ENCODE data around the gene CD79A.

The CD79A gene

DNA sequence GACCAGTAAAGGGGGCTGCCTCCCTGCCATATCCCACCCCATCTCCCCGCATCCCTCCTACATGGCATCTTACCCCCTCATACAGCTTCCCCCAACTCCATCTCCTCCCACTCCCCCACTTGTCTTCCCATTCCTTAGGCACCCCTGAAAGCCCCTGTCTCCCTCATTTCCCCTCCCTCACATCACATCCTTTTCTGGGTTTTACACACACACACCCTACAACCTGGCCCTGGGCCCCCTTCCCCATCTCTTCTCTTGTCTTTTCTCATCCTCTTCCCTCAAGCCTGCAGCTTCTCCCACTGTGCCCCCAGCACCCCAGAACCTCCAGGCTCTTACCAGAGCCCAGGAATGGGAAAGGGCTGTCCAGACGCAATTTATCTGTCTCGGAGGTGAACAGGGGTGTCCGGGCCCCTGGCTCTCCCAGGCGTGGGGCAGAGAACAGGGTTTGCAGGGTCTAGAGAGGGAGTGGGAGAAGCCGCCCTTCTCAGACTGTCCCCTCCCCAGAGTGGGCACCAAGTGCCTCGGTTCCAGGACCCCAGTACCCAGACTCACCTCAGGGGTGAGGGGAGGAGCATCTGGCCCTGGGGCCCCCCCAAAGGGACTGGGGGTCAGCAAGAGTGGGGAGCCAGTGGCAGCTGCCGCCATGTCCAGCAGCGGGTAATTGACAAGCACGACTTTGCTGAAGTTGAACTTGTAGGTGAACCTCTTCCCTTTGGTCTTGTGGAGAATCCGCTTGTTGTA, 31.8 kb downstream of the CD79A start:
- peaks cover 24% of the 10 kb centered on the region for H3K27me3 ChIP-seq (ENCODE audit: insufficient read depth, poor library complexity, severe bottlenecking)
- H3K27ac ChIP-seq (replicated peaks), result no peak overlapping the region
- TF ChIP-seq SPI1 (IDR thresholded peaks at IDR 0.05; ENCODE audit: borderline replicate concordance, low read depth) (no peak), REST (IDR thresholded peaks at IDR 0.05; ENCODE audit: insufficient replicate concordance, low read depth) (no peak), GABPA (IDR thresholded peaks at IDR 0.05; ENCODE audit: low read depth) (no peak), CTCF (IDR thresholded peaks at IDR 0.05; ENCODE audit: insufficient read depth, low read length) (no peak), POLR2AphosphoS5 (IDR thresholded peaks at IDR 0.05; ENCODE audit: low read depth) (no peak; the same call in 1 of the 2 replicates)
- DNase-seq (ENCODE audit: low read depth in 1 of 2, low spot score in 1 of 2), result no peak
- H3K4me3 ChIP-seq (replicated peaks; ENCODE audit: insufficient read depth, low read length), result no peak overlapping the region

GRCh38 chr19:41909706-41910105, 32.6 kb downstream of the CD79A start:
- H3K27me3 ChIP-seq (ENCODE audit: insufficient read depth, poor library complexity, severe bottlenecking), result peaks cover 29% of the 10 kb centered on the region

More at GRCh38 chr19:41909706-41910105, 32.6 kb downstream of the CD79A start:
- Histone ChIP-seq H3K4me3 (replicated peaks; ENCODE audit: insufficient read depth, low read length) (no peak overlapping the region), H3K27ac (replicated peaks) (no peak overlapping the region)
- no peak for DNase-seq (ENCODE audit: low read depth in 1 of 2, low spot score in 1 of 2)
- TF ChIP-seq REST (IDR thresholded peaks at IDR 0.05; ENCODE audit: insufficient replicate concordance, low read depth), result no peak
- no peak; the same call in 1 of the 2 replicates for TF ChIP-seq POLR2AphosphoS5 (IDR thresholded peaks at IDR 0.05; ENCODE audit: low read depth)
- no peak for TF ChIP-seq SPI1 (IDR thresholded peaks at IDR 0.05; ENCODE audit: borderline replicate concordance, low read depth)
- TF ChIP-seq GABPA (IDR thresholded peaks at IDR 0.05; ENCODE audit: low read depth), result no peak
- TF ChIP-seq CTCF (IDR thresholded peaks at IDR 0.05; ENCODE audit: insufficient read depth, low read length), result no peak

All from HL-60 (cell line).